Gastroesophageal sphincter (tissue), 3 donors: ENCODE measurements around the gene NKD2.

Experiments used
- CTCF ChIP-seq, 4 experiments: fragments of 200-600 bp in 2 of 4; fragments of 450-650 bp in 2 of 4; sonication (generic) in 1 of 4; IDR thresholded peaks; one replicate each; pipeline ENCODE4 v1.5.1; 2017 to 2019; ENCODE audit warnings: antibody characterized with exemption in 4 of 4, mild to moderate bottlenecking in 2 of 4, moderate library complexity in 2 of 4
- EP300 ChIP-seq: sonication (generic); formaldehyde crosslinking; IDR thresholded peaks from one replicate; pipeline ENCODE4 v1.6.1; 2017; ENCODE audit warnings: antibody characterized with exemption, mild to moderate bottlenecking
- POLR2AphosphoS5 ChIP-seq: sonication (generic); formaldehyde crosslinking; IDR thresholded peaks from one replicate; pipeline ENCODE4 v1.6.1; 2017; ENCODE audit warnings: antibody characterized with exemption

GRCh38 chr5:1078851-1079250, 70.2 kb downstream of the NKD2 start:
- TF ChIP-seq EP300 (no peak), POLR2AphosphoS5 (no peak), CTCF (IDR thresholded peaks at IDR 0.05) (no peak)
